GM21515 (cell line): ENCODE data around the gene CC2D1A.
A peak's percentile ranks its signal among the peaks of the same experiment; 100 is the strongest.
"Not testable (repeated sequence)": the region's sequence is repeated elsewhere in the genome, so short reads cannot be mapped to it uniquely, and the experiment has no call there.

ENCODE experiments used
- ATAC-seq: cut with Tn5 transposase; IDR thresholded peaks from one replicate; pipeline ENCODE4 v1.9.1; 2021; ENCODE audit not compliant: unreplicated experiment

Gene CC2D1A

DNA sequence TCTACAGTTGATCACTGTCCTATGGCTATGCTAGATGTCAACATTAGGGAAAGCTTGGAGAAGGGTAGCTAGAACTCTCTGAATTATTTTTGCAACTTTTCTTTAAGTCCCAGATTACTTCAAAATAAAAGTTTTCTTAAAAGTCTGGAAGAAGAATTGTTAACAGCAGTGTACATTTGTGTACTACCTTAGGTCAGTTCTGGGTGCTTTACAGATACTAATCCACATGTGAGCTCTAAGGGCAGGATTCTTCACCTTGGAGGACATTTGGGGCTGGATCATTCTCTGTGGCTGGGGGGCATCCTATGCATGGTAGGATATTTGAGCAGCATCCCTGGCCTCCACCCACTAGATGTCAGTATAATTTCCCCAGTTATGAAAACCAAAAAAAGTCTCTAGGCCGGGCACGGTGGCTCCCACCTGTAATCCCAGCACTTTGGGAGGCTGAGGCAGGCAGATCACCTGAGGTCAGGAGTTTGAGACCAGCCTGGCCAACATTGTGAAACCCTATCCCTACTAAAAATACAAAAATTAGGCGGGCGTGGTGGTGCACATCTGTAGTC, 2.9 kb upstream of the CC2D1A start:
- ATAC-seq, result no peak

DNA sequence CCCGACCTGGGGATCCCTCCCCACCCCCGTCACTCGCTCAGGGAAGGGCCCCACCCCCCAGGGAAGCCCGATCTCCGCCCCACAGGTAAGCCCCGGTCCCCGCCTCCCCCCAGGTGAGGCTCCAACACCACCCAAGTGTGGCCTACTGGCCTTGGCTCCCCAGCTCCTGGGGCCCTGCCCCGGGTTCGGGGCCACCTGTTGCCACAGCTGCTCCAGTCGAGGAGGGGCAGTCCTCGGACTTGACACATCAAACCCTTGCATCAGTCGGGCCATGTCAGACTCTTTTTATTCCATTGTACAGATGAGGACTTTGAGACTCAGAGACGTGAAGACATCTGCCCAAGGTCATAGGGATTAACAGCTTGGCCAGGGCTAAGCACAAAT, 512 bp downstream of the CC2D1A start:
- peak; percentile 12 for ATAC-seq

DNA sequence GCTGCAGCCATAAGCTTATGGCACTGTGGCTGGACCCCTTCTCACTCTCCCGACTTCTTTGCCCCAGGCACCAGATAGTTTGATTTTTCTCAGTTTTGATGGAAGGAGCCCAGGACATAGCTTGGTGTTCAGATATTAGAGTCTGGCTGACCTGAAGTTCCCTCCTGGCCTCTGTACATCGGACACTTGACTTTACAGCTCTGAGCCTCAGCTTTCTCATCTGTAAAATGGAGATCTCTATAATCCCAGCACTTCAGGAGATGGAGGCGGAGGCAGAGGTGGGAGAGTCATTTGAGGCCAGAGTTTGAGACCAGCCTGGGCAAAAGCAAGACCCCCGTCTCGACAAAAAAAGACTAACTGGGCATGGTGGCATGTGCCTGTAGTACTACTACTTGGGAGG, 909 bp downstream of the CC2D1A start:
- ATAC-seq, result no peak

DNA sequence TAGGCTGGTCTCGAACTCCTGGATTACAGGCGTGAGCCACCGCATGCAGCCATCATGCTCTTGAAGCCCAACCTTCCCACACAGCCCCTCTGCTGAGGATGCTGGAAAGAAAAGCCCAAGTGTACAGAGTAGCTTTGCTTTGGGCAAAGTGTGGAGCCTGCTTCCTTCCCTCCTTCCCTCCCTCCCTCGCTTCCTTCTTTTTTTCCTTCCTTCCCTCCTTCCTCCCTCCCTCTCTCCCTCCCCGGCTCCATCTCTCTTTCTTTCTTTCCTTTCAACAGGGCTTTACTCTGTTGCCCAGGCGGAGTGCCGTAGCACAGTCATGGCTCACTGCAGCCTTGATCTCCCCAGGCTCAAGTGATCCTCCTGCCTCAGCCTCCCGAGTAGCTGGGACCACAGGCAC, 2.7 kb downstream of the CC2D1A start:
- no peak for ATAC-seq

DNA sequence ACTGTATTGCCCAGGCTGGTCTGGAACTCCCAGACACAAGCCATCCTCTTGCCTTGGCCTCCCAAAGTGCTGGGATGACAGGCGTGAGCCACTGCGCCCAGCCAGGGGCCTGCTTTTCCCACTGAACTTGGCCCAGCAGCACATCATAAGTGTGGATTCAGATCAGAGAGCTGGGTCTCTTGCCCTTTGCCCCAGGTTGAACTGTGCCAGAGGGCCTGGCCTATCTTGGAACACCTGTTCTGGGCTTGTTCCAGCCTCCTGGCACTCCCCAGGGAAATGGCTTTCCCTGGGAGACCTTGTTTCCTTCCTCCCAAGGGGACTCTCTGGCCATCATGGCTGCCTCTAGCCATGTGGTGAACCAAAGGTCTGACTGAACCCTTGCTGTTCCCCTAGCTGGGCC, 3.4 kb downstream of the CC2D1A start:
- no peak for ATAC-seq

DNA sequence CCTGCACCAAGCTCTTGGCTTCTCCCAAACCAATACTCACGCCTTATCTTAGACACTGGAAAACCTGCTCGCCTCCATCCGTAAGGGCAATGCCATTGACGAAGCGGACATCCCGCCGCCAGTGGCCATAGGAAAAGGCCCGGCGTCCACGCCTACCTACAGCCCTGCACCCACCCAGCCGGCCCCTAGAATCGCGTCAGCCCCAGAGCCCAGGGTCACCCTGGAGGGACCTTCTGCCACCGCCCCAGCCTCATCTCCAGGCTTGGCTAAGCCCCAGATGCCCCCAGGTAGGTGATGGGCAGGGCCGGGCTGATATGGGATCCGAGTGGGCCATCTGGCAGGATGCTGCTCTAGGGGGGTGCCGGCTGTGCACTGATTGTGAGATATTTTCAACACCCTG, 7.4 kb downstream of the CC2D1A start:
- no peak for ATAC-seq

DNA sequence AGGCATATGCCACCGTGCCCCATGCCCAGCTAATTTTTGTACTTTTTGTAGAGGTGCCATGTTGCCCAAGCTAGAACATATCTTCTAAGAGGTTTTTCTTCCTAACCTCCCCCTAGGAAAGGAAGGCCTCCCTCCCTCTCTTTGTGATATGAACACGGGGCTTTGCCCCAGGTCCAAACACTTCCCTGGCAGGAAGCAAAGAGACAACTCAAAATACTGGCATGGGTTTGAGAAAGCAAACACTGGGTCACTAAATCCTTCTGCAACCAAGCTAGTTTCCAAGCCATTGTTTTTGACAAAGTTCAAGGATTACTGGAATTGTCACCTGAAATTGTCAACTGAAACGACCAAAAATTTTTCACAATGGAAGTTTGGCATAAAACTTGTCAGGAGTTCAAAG, 8.8 kb downstream of the CC2D1A start:
- no peak for ATAC-seq

DNA sequence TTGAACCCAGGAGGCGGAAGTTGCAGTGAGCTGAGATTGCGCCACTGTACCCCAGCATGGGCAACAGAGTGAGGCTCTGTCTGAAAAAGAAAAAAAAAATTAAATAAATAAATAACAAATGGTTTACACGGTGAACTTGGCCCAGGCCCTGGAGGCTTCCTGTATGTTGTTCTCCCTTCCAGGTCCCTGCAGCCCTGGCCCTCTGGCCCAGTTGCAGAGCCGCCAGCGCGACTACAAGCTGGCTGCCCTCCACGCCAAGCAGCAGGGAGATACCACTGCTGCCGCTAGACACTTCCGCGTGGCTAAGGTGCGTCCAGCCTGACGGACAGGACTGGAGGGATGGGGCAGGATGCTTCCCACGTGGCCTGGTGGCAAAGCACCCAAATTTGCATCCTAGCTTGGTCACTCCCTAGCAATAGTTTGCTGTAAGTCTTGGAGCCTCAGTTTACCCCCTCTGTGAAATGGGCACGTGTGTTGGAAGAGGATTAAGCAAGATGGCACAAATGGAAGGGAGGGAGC, 11.9 kb downstream of the CC2D1A start:
- no peak for ATAC-seq

DNA sequence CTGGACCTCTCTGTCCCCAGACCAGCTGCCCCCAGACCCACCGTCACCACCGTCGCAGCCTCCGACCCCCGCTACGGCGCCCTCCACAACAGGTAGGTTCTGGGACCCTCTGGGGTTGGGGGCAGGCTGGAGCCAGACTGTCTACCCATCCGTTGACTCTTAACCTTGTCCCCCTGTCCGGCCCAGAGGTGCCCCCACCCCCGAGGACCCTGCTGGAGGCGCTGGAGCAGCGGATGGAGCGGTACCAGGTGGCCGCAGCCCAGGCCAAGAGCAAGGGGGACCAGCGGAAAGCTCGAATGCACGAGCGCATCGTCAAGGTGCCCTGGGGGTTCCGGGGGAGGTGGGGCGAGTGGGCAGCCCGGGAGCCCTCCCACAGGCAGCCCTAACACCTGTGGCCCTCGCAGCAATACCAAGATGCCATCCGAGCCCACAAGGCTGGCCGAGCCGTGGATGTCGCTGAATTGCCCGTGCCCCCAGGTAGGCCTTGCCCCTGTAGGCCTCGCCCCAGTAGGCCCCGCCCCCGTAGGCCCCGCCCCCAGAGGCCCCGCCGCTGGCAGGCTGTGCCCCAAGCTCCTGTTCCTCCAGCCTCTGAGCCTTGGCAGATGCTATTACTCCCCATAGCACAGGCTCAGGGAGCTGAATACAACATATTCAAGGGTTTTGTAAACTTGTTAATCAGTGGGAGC, 12.9 kb downstream of the CC2D1A start:
- ATAC-seq, result no peak

DNA sequence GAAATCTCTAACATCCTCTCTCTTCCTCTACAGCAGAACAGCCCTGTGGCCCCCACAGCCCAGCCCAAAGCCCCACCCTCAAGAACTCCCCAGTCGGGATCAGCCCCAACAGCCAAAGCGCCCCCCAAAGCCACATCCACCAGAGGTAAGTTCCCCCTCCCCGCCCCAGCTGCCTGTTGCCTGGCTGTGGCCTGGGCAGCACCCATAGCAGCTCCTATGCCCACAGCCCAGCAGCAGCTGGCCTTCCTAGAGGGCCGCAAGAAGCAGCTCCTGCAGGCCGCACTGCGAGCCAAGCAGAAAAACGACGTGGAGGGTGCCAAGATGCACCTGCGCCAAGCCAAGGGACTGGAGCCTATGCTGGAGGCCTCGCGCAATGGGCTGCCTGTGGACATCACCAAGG, 14.5 kb downstream of the CC2D1A start:
- no peak for ATAC-seq

DNA sequence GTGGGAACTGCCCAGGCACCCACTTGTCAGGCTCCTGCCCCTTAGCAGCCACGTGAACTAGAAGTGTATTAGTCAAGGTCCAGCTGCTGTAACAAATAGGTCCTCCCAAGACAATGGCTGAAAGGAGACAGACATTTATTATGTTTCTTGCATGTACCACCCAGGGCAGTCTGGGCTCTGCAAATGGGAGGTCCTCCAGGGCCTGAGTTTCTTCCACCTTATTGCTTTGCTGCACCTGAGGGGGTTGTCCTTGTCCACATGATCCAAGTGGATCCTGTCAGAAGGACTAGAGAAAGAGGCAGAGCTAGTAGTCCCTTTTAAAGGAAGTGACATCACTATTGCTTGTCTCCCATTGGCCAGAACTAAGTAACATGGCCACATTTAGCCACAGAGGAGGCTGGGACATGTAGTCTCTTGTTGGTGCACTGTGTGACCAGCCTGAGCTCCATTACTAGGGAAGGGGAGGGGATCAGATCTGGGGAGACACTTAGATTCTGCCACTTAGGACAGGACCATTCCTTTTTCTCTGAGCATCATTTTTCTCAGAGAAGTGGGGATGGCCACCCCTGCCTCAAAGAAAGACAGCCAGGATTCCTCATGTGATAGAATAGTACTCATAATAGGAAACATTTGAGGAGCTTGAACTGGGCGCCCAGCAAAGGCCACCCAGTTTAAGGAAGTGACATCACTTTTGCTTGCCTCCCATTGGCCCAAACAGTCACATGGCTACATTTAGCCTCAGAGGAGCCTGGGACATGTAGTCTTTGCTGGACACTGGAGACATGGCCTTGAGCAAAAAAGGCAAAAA, 15.1 kb downstream of the CC2D1A start:
- peak; percentile 49 for ATAC-seq

DNA sequence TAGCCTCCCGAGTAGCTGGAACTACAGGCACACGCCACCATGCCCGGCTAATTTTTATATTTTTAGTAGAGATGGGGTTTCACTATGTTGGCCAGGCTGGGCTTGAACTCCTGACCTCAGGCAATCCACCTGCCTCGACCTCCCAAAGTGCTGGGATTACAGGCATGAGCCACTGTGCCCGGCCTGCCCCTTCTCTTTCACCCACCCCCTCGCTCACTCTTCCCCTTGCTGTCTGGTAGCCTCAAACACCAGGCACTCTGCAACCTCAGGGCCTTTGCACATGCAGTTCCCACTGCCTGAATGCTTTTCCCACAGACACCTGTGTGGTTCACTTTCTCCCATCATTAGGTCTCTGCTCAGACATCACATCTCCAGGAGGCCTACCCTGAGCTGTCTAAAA, 16.1 kb downstream of the CC2D1A start:
- ATAC-seq, result not testable (repeated sequence)

DNA sequence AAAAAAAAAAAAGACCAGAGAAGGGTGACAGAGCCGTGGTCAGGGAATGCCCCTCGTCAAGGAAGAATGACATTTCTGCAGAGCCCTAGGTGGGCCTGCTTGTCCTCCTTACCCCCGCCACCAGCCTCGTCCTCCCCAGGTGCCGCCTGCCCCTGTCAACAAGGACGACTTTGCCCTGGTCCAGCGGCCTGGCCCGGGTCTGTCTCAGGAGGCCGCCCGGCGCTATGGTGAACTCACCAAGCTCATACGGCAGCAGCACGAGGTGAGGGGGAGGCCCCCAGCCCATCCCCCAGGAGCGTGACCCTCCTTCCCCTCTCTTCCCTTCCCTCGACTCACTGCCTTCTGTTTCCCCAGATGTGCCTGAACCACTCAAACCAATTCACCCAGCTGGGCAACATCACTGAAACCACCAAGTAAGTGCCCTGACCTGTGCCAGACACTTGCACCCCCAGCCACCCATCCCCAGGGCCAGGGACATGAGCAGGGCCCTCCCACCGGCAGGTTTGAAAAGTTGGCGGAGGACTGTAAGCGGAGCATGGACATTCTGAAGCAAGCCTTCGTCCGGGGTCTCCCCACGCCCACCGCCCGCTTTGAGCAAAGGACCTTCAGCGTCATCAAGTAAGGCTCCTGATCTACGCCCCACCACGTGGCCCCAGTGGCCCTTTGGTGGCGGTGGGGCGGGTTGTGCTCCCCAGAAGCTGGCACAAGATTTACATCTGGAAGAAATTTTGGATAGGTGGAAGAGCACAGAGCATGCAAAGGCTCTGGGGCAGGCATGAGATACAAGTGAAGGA, 17.4 kb downstream of the CC2D1A start:
- ATAC-seq, result no peak

DNA sequence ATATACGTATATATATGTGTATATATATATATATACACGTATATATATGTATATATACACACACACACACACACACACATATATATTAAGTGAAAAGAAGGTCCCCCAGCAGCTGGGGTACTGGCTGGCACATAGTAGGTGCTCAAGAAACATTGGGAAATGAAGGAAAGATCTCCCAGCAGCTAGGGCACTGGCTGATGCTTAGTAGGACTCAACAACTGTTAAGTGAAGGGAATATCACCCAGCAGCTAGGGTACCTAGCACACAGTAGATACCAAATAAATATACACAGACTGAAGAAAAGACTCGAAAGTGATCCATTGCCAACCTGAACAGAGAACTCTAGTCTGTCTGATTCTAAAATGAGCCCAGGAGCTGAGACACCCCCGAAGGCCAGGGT, 20.0 kb downstream of the CC2D1A start:
- no peak for ATAC-seq

DNA sequence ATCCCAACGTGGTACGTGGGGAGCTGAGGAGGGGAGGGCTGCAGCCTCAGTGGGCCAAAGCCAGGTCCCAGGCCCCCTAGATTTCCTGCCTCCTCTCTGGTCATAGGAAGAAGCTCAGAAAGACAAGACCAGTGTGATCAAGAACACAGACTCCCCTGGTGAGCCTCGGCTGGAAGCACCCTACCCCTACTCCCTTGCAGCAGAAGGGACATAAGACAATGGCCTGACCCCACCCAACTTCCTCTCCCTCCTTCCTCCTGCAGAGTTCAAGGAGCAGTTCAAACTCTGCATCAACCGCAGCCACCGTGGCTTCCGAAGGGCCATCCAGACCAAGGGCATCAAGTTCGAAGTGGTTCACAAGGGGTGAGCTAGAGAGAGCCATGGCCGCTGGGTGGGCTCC, 20.7 kb downstream of the CC2D1A start:
- no peak for ATAC-seq

DNA sequence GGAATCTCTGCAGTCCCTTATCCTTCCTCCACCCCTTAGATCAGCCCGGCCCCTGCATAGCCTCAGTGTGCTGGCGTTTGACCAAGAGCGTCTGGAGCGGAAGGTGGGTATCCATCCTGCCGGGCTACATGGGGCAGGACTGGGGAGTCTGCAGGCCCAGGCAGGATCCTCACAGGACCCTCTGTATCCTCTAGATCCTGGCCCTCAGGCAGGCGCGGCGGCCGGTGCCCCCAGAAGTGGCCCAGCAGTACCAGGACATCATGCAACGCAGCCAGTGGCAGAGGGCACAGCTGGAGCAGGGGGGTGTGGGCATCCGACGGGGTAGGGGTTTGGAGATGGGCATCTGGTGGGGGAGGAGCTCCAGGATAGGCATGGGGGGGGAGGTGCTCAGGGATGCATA, 23.3 kb downstream of the CC2D1A start:
- no peak for ATAC-seq

DNA sequence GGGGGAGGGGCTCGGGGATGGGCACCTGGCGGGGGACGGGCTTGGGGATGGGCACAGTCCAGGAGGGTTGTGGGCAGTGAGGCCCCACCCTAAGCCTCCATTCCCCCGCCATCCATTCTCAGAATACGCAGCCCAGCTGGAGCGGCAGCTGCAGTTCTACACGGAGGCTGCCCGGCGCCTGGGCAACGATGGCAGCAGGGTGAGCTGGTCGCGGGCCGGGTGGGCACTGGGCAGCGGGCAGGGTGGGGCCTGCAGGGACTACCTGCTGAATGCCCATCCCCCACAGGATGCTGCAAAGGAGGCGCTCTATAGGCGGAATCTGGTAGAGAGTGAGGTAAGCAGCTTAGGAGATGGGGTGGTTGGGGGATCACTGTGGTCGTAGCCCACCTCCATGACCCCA, 24.0 kb downstream of the CC2D1A start:
- ATAC-seq, result no peak

DNA sequence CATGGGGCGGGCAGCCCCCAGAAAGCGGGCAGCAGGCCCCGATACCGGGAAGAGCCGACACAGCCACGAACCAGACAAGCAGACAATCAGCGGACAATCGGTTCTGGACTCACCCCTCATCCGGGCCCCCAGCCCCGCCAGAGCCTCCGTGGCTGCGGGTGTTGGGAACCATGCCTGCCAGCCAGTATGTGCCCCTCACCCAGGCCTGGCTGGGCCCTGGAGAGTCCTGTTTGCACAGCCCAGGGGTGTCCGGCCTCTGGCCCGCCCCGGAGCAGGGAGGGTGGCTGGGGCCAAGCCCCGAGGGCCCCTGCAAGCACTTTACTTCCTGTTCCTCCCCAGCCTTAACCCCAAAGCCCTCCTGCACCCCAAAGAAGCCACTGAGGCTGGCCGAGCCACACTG, 24.4 kb downstream of the CC2D1A start:
- ATAC-seq, result no peak

DNA sequence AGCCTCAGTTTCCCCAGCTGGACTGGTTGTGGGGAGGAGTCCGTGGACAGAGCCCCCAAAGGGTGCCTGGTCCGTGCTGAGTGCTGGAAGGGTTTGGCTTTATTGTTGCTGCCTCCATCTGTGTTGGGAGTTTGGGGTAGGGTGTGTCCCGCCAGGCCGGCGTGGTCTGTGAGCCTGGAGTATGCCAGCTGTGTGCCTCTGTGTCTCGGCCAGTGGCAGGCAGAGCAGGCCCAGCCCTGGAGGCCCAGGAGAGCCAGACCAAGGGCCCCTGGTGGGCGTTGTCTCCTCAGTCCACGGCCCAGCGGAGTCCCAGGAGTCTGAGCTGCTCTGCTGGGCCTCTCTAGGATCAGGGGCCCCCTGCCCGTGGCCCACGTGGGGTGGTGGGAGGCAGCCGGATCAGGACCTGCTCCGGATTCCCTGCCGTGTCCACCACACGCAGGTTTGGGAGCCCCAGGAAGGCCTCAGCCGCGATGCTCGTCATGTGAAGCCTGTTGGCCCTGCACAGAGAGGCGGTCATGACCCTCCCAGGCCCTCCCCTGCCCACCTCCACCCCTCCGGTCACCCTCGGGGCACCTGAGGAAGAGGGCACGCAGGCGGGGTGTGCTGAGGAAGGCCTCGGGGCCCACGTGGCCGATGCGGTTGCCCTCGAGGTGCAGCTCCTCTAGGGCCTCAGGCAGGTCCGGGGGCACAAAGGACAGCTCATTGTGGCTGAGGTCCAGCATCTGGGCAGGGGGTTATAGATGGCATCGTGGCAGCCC, 25.6 kb downstream of the CC2D1A start:
- ATAC-seq, result no peak

DNA sequence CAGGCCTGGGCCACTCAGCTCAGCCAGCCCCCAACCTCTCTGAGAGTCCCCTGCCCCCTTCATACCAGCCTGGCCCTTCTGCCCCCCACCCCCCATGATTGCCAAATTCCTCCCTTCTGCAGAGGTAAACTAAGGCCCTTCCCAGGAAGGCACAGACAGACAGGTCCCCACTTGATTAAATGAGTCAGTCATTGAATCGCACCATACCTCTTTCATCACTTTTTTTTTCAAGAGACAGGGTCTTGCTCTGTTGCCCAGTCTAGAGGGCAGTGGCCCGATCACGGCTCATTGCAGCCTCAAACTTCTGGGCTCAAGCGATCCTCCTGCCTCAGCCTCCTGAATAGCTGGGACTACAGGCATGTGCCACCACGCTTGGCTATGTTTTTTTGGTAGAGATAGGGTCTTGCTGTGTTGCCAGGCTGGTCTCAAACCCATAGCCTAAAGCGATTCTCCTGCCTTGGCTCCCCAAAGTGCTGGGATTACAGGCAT, 26.2 kb downstream of the CC2D1A start:
- no peak for ATAC-seq
